HG03039 (cell line): ENCODE data around the gene ZBTB14.
A peak's percentile ranks its signal among the peaks of the same experiment; 100 is the strongest.

Source experiments
- ATAC-seq: cut with Tn5 transposase; IDR thresholded peaks from one replicate; pipeline ENCODE4 v1.9.1; 2021; ENCODE audit warnings: mild to moderate bottlenecking, moderate library complexity; ENCODE audit not compliant: unreplicated experiment

ZBTB14 gene

GRCh38 chr18:5294113-5294456 lies 1.4 kb downstream of the ZBTB14 start:
- no peak for ATAC-seq

- ATAC-seq = peak; percentile 44
Observed at GRCh38 chr18:5288517-5288935, 7.0 kb downstream of the ZBTB14 start.

GRCh38 chr18:5287854-5288253 lies 7.7 kb downstream of the ZBTB14 start:
- no peak for ATAC-seq

- no peak for ATAC-seq
Observed at GRCh38 chr18:5286525-5286924, 9.0 kb downstream of the ZBTB14 start.

GRCh38 chr18:5285326-5285725 lies 10.2 kb downstream of the ZBTB14 start:
- ATAC-seq = no peak

GRCh38 chr18:5284808-5285207 lies 10.7 kb downstream of the ZBTB14 start:
- no peak for ATAC-seq

GRCh38 chr18:5282770-5283169 lies 12.8 kb downstream of the ZBTB14 start:
- ATAC-seq = no peak

GRCh38 chr18:5276947-5277346 lies 18.6 kb downstream of the ZBTB14 start:
- no peak for ATAC-seq

- no peak for ATAC-seq
Observed at GRCh38 chr18:5275872-5276271, 19.7 kb downstream of the ZBTB14 start.

GRCh38 chr18:5268874-5269273 lies 26.7 kb downstream of the ZBTB14 start:
- no peak for ATAC-seq

GRCh38 chr18:5266721-5267120 lies 28.8 kb downstream of the ZBTB14 start:
- no peak for ATAC-seq

GRCh38 chr18:5253910-5254309 lies 41.6 kb downstream of the ZBTB14 start:
- no peak for ATAC-seq

- ATAC-seq = no peak
Observed at GRCh38 chr18:5251117-5251516, 44.4 kb downstream of the ZBTB14 start.

- ATAC-seq = no peak
Observed at GRCh38 chr18:5250603-5251002, 44.9 kb downstream of the ZBTB14 start.

- ATAC-seq = no peak
Observed at GRCh38 chr18:5244941-5245340, 50.6 kb downstream of the ZBTB14 start.

- no peak for ATAC-seq
Observed at GRCh38 chr18:5239447-5239846, 56.1 kb downstream of the ZBTB14 start.
